Ovary (tissue), 9 donors: ENCODE data around the gene SRSF7. TPM values are rescaled to one million over a fixed set of nuclear protein-coding genes. Genes with fewer than 3 reads are reported as not detected.

Experiments used
- DNase-seq, 5 donors: peaks; one replicate each; pipeline ENCODE4 v3.0.0-alpha.2; 2019 to 2020
- H3K27ac ChIP-seq, 2 donors: fragments of 200-600 bp; one replicate each; pipeline versions ENCODE4 v1.5.1 to v1.8.0; 2019 to 2022
- H3K27me3 ChIP-seq: fragments of 200-600 bp; one replicate; pipeline ENCODE4 v1.8.0; 2022
- H3K36me3 ChIP-seq: fragments of 200-600 bp; sonication (generic); one replicate; pipeline ENCODE4 v1.5.1; 2019
- H3K4me1 ChIP-seq: one replicate; pipeline ENCODE4 v1.8.1; 2013; ENCODE audit warnings: mild to moderate bottlenecking, moderate library complexity; ENCODE audit not compliant: insufficient read depth
- H3K4me3 ChIP-seq: fragments of 200-600 bp; sonication (generic); one replicate; pipeline ENCODE4 v1.5.1; 2017
- H3K9me3 ChIP-seq, 2 donors: fragments of 200-600 bp in 1 of 2; sonication (generic) in 1 of 2; one replicate each; pipeline versions ENCODE4 v1.5.1 to v1.8.1; 2013 to 2019; ENCODE audit warnings: mild to moderate bottlenecking in 1 of 2, moderate library complexity in 1 of 2
- EP300 ChIP-seq: sonication (generic); formaldehyde crosslinking; IDR thresholded peaks from one replicate; pipeline ENCODE4 v1.6.1; 2017; ENCODE audit warnings: antibody characterized with exemption
- POLR2A ChIP-seq: fragments of 450-650 bp; IDR thresholded peaks from one replicate; pipeline ENCODE4 v1.6.1; 2017; ENCODE audit warnings: antibody characterized with exemption, mild to moderate bottlenecking, moderate library complexity
- WGBS, 3 donors: extraction: QIAGEN DNeasy Blood & Tissue Kit in 1 of 3; methylation state at CpG; one replicate each; pipeline versions ENCODE4 v1.1.5 to v1.1.7; 2013 to 2017; 5-methylcytosine and 5-hydroxymethylcytosine counted together
- intact Hi-C, 4 donors: fragments of 100-400 bp; cut with DNase I; formaldehyde crosslinking; loops; one replicate each; pipeline versions ENCODE4 v1.11.0 to v1.15.1; 2022 to 2023
- polyA plus RNA-seq, 2 donors: library from polyadenylated mRNA; stranded (reverse); fragments of 200-250 nt in 1 of 2; fragments of 350-450 nt in 1 of 2; fragmentation: Illumina TruSeq in 1 of 2; extraction: RNeasy Lipid Tissue Mini Kit (QIAGEN cat#74804) in 1 of 2; gene quantifications; one replicate each; pipeline ENCODE4 v1.2.3, GENCODE V29; 2013 to 2014
- total RNA-seq, 7 donors: library from RNA; depleted of rRNA in 2 of 7; stranded (reverse); fragments of >200 nt in 2 of 7; fragmentation: NEBNext Ultra II Directional in 3 of 7; extraction: Animal tissue kit (Norgen Biotek cat#: 25700) in 3 of 7; gene quantifications; one replicate each; pipeline versions ENCODE4 v1.1.0 to v1.2.4, GENCODE V29; 2016 to 2023
- TF ChIP-seq, protein P1 (sequence below), 3 donors: fragments of 450-650 bp in 2 of 3; fragments of 200-600 bp in 1 of 3; IDR thresholded peaks; one replicate each; pipeline versions ENCODE4 v1.5.1 to v1.8.0; 2016 to 2022; ENCODE audit warnings: antibody characterized with exemption in 3 of 3, mild to moderate bottlenecking in 1 of 3
- donor health status: DM: no; HTN: no; CAD: no; lungs with moderate emphysema.
- donor health status: DM: no; HTN: no; CAD: no.
- donor health status: Bipolar disorder and iron deficiency.
- donor health status: DM: yes; HTN: yes; CAD: no.
- donor health status: DM: no; HTN: no; CAD: no.
- donor health status: DM: yes; HTN: yes; CAD: no.

SRSF7 gene
- total and polyA plus RNA-seq, 9 donors: 81.1 to 163 (median 106) TPM

DNA sequence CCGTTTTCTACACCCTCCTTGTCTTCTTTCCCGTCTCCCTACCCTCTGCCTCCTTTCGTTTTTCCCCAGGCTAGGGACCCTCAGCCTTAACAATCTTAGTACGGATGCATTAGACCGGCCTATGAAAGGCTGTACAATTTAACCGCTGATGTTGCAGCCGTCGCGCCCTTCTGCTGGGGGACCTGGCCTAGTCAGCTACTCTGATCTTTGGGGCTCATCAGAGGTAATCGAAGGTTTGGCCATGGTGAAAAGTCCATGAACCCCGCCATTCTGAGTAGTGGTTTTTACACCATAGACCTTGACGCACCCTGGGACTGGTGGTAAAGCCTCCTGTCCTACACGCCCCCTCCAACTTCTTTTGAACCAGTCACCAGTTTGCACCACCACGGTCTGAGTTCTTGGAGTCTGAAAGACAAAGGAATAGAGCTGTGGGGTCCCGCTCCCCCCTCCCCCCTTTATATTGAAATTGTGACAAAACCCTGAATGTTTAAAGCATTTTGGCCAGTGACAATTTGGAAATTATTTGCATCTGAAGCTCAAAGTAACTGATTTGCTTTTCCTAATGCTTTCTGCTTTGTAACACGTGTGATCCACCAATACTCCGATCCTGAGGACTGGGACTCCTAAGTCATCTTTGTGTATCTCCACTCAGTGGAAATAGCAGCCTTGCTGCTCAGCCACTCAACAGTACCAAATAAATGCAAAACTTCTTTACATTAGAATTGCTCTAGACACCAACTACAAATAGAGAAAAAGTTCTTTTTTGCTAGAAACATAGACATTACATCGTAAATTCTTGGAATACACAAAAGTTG, 642 bp upstream of the SRSF7 start:
- peak overlapping the region; percentile 29 to 94 for H3K27ac ChIP-seq
- H3K4me3 ChIP-seq: peak overlapping the region; percentile 68
- 28 to 32% (median 29%) methylated on average over 18 of the region's 18 CpGs for WGBS, 3 donors
- DNase-seq: no peak
- peaks cover 2% of the 10 kb centered on the region for H3K4me1 ChIP-seq
- no peaks in the 10 kb centered on the region for H3K36me3 ChIP-seq
- intact Hi-C loops: no loop called here
- no peaks in the 10 kb centered on the region for H3K9me3 ChIP-seq
- no peaks in the 10 kb centered on the region for H3K27me3 ChIP-seq
- TF ChIP-seq POLR2A: no peak
- TF ChIP-seq, protein P1, sequence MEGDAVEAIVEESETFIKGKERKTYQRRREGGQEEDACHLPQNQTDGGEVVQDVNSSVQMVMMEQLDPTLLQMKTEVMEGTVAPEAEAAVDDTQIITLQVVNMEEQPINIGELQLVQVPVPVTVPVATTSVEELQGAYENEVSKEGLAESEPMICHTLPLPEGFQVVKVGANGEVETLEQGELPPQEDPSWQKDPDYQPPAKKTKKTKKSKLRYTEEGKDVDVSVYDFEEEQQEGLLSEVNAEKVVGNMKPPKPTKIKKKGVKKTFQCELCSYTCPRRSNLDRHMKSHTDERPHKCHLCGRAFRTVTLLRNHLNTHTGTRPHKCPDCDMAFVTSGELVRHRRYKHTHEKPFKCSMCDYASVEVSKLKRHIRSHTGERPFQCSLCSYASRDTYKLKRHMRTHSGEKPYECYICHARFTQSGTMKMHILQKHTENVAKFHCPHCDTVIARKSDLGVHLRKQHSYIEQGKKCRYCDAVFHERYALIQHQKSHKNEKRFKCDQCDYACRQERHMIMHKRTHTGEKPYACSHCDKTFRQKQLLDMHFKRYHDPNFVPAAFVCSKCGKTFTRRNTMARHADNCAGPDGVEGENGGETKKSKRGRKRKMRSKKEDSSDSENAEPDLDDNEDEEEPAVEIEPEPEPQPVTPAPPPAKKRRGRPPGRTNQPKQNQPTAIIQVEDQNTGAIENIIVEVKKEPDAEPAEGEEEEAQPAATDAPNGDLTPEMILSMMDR (IDR thresholded peaks at IDR 0.05): no peak
- no peak for TF ChIP-seq EP300

DNA sequence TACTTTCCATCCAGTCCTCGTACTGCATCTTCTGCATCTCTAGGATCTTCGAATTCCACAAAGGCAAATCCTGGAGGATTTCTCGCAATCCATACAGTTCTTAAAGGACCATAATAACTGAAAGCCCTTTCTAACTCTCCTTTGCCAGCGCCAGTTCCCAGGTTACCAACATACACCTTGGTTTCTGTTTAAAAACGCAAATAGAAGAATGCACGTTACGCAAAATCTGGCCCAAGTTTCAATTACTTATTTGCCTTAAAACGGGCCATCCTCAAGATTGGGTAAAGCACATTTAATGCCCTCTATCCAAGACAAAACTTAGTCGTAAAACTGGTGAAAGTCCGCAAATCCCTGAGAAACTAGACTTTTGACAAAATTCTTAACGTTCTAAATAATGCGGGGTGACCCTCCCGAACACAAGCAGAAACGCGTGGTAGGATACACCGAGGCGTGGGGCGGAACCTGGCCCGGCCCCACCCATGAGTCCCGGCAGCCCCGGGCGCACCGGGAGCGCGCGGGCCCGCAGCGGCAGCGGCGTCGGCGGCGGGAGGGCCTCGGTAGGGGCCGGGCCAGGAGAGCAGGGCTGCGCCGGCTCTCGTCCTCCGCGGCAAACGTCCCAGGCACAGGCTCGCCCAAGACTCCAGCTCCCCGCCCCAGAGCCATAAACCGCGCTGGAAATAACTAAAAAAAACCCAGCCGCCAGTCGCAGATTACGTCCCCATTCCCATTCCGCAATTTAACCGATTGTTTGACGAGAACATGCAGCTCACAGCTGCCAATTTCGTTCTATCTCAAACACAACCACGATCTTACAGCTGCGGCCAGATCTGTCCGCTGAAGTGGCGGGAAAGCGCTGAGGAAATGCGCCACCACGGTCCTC, 910 bp downstream of the SRSF7 start:
- DNase-seq: peak; percentile 61 to 77 (median 65)
- intact Hi-C loops: no loop called here
- TF ChIP-seq EP300: no peak
- TF ChIP-seq POLR2A: peak; percentile 86
- TF ChIP-seq, protein P1 (IDR thresholded peaks at IDR 0.05): no peak
- Histone ChIP-seq H3K4me1 (peaks cover 2% of the 10 kb centered on the region), H3K4me3 (peak overlapping the region; percentile 68), H3K9me3 (no peaks in the 10 kb centered on the region), H3K27ac (peak overlapping the region; percentile 94 to 95), H3K27me3 (no peaks in the 10 kb centered on the region), H3K36me3 (no peaks in the 10 kb centered on the region)
- 0 to 1% (median 0%) methylated on average over 48 to 59 of the region's 59 CpGs for WGBS, 3 donors

DNA sequence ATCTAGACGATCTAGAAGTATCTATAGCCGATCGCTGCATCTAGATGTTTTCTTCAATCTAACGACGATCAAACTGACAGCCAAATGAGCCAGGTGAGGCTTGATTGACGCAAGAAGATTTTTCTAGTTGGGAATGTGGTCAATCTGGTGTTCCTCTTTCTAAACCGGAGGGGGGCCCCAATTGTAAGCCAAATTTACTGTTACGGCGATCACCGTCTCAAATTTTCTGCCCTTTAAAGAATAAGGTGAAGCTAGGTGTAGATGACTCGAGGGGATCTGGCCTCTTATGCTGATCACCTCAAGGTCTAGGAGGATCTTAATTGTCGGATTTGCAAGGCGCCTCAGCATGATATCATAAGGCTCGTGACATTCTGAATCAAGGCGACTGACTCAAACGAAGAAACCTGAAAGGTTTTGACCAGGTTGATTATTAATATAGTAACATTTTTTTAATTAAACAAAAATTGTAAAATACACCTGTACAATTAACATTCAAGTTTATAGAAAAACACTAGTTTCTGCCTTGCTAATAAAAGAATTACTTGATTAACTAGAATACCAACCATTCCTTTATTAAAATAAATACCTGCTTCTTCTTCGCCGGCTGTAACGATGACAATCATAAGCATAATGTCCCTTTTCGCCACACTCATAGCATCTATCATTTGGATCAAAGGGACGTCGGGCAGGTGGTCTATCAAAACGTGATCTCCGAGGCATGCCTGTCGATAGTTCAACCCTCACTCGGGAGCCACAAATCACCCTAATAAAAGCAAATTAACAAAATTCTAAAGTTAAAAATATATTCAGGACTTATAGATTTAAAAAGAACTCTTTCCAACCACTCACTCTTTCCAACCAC, 2.0 kb downstream of the SRSF7 start:
- no peak for DNase-seq
- TF ChIP-seq EP300: no peak
- TF ChIP-seq, protein P1 (IDR thresholded peaks at IDR 0.05): no peak
- TF ChIP-seq POLR2A: no peak
- Histone ChIP-seq H3K9me3 (no peaks in the 10 kb centered on the region), H3K4me1 (peaks cover 2% of the 10 kb centered on the region), H3K4me3 (peak overlapping the region; percentile 68), H3K36me3 (no peaks in the 10 kb centered on the region), H3K27me3 (no peaks in the 10 kb centered on the region), H3K27ac (no peak overlapping the region)
- intact Hi-C loops: loop anchor here in 1 of 4 donors (10.0 kb wide), 1 partner anchor 144 kb away; the partner anchor contains the start of gene HNRNPLL
- WGBS, 3 donors: 38 to 56% (median 43%) methylated on average over 26 of the region's 26 CpGs

DNA sequence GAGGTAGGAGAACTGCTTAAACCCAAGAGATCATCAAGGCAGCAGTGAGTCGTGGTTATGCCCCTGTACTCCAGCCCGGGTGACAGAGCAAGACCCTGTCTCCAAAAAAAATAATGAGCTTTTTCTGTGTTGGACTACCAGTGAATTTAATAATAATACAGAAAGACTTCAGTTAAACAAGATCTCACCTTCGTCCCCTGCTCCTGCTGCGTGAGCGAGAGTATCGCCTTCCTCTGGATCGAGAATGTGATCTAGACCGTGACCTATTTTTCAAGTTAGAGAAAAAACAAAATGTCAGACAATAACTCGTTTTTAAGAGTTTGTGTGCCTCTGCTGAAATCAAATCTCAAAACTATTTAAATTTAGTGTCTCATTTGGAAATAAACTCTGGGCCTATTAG, 2.8 kb downstream of the SRSF7 start:
- DNase-seq: no peak
- 75 to 84% (median 76%) methylated on average over 9 of the region's 9 CpGs for WGBS, 3 donors
- Histone ChIP-seq H3K27me3 (no peaks in the 10 kb centered on the region), H3K4me3 (no peak overlapping the region), H3K36me3 (no peaks in the 10 kb centered on the region), H3K27ac (no peak overlapping the region), H3K4me1 (peaks cover 2% of the 10 kb centered on the region), H3K9me3 (no peaks in the 10 kb centered on the region)
- intact Hi-C loops: loop anchor here in 1 of 4 donors (10.0 kb wide), 1 partner anchor 144 kb away; the partner anchor contains the start of gene HNRNPLL
- TF ChIP-seq, protein P1 (IDR thresholded peaks at IDR 0.05): no peak
- TF ChIP-seq POLR2A: no peak
